GM19351 (cell line): ENCODE measurements around the gene FOXK1.

Experiments
- ATAC-seq: cut with Tn5 transposase; IDR thresholded peaks from one replicate; pipeline ENCODE4 v1.9.1; 2021; ENCODE audit warnings: mild to moderate bottlenecking, moderate library complexity; ENCODE audit not compliant: unreplicated experiment

The FOXK1 gene

GRCh38 chr7:4694305-4694704 lies 12.2 kb downstream of the FOXK1 start:
- no peak for ATAC-seq

- ATAC-seq, result no peak
Measured at GRCh38 chr7:4698707-4699275, 16.7 kb downstream of the FOXK1 start.

DNA sequence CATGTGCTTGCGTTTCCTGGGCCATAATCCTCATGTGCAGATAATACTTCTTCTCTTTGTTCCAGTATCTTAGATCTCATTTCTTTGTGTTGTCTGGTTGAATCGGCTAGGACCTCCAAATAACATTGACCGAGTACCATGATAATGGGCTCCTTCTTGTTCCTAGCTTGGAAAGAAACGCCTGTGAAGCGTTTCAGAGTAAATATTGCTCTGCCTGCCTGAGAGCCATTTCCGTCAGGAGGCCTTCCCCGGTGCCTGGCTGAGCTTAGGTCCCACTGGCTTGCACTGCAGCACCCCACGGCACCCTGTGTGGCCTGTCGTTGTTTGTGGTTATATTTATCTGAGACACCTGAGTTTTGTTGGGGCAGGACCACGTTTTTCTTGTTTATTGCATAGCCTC lies 17.7 kb downstream of the FOXK1 start:
- no peak for ATAC-seq

- ATAC-seq, result no peak
Measured at GRCh38 chr7:4700577-4701235, 18.6 kb downstream of the FOXK1 start.

- ATAC-seq, result no peak
Measured at GRCh38 chr7:4702961-4703512, 20.9 kb downstream of the FOXK1 start.

GRCh38 chr7:4703532-4703931 lies 21.4 kb downstream of the FOXK1 start:
- ATAC-seq, result no peak

- ATAC-seq, result peak; percentile 19
Measured at GRCh38 chr7:4706384-4707216, 24.5 kb downstream of the FOXK1 start.

DNA sequence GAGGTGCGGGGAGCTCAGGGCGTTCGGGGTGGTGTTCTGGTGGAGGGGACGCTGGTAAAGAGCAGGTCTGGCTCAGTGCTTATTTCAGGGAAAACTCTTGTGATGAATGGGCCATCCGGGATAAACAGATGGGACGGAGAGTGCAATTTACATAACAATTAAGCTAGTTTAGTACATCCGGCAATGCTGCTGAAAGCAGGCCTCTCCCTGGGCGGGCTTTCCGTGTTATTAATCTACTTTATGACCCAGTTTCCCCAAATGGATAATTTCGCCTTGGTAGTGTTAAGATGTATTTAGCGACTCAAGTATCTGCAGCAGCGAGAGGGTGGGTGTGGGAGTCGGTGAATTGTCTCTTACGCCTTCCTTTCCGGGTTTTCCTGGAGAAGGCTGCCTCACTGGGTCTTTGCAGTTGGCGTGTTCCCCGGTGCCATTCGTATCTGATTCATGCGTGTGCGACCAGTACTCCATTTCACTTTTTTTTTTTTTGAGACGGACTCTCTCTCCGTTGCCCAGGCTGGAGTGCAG lies 25.2 kb downstream of the FOXK1 start:
- no peak for ATAC-seq

- no peak for ATAC-seq
Measured at GRCh38 chr7:4707980-4708411, 25.9 kb downstream of the FOXK1 start.

- no peak for ATAC-seq
Measured at GRCh38 chr7:4709187-4709586, 27.1 kb downstream of the FOXK1 start.

DNA sequence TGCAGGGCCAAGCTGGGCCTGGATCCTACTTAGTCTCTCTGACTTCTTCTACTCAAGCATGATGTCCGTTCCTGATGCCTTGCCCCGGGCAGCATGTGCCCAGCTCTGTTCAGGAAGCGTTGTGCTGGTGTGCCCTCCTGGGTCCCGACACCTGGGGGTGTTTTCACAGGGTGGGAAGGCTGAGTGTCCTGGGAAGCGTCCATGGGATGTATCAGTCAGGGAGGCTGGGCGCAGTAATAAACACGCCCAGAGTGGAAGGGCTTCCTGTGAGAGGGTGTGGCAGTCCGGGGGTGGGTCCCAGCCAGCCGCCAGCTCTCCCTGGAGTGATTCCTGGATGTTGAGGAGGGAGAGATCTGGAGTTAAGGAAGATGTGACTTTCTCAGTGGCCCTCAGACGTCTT lies 29.0 kb downstream of the FOXK1 start:
- ATAC-seq, result no peak

DNA sequence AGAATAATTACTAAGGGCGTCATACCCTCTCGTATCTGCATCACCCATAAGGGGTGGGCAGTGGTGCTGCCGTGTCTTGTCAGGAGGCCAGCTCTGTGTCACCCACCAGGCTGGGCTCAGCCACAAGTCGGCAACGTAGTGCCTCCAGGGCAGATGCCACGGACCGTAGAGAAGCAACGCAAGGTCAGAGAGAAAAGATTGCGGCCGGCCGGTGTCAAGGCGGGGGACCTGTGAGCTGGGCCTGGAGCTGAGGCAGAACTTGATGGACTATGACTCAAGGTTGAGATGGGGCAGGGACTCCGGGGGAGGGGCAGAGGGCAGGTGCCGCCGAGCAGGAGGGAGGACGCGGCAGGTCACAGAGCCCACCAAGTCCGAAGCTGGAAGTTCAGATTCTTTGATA lies 29.5 kb downstream of the FOXK1 start:
- no peak for ATAC-seq

GRCh38 chr7:4712281-4713182 lies 30.4 kb downstream of the FOXK1 start:
- peak; percentile 63 for ATAC-seq

DNA sequence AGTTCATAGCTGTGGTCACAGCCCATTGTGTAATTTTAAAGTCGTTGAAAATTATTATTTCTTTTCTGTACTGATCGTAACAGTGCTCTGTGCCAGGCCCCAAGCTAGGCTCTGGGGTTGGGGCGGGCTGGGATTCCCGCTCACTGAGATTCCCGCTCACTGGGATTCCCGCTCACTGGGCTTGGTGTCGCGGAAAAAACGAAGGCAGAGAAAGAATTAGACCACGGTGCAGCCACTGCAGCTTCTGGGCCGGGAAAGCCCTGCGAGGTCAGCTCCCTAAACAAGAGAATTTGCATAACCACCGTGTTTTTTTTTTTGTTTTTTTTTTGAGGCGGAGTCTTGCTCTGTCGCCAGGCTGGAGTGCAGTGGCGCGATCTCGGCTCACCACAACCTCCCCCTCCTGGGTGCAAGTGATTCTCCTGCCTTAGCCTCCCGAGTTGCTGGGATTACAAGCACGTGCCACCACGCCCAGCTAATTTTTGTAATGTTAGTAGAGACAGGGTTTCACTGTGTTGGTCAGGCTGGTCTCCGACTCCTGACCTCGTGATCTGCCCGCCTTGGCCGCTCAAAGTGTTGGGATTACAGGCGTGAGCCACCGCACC lies 31.2 kb downstream of the FOXK1 start:
- peak; percentile 78 for ATAC-seq

- ATAC-seq, result no peak
Measured at GRCh38 chr7:4714161-4714700, 32.1 kb downstream of the FOXK1 start.

GRCh38 chr7:4714767-4715409 lies 32.8 kb downstream of the FOXK1 start:
- no peak for ATAC-seq

DNA sequence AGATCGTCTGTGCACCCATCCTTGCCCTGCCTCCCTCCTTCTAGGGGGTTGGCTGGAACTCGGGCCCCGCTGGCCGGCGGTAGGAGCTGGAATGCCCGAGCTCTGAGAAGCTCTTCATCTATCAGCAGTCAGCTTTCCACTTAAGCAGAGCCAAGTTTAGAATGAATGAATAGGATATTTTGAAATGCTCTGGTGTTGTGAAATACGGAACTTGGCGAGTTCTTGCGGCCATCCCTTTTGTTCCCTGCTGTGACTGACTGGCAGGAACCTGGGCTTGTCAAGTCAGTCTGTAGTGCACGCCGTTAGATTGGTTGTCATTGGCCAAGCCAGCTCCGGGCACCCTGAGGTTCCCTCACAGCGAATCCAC lies 33.3 kb downstream of the FOXK1 start:
- ATAC-seq, result no peak

DNA sequence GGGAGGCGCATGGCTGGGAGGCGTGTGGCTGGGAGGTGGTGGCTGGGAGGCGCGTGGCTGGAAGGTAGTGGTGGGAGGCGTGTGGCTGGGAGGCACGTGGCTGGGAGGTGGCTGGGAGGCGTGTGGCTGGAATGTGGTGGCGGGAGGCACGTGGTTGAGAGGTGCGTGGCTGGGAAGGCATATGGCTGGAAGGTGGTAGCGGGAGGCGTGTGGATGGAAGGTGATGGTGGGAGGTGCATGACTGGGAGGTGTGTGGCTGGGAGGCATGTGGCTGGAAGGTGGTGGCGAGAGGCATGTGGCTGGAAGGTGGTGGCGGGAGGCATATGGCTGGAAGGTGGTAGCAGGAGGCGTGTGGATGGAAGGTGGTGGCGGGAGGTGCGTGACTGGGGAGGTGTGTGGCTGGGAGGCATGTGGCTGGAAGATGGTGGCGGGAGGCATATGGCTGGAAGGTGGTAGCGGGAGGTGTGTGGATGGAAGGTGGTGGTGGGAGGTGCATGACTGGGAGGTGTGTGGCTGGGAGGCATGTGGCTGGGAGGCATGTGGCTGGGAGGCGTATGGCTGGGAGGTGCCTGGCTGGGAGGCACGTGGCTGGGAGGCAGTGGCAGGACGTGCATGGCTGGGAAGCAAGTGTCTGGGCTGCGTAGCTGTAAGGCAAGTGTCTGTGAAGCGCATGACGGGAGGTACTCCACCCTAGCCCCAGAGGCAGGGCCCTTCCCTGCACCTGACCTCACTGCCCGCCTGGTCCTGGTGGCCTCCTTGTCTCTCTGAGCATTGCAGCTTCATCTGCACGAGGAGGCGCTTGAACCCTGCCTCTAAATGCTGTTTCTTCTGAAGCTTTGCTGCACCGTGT lies 35.1 kb downstream of the FOXK1 start:
- ATAC-seq, result no peak
